GM19372 (cell line): Measurements from ENCODE around the gene CD81.
"Not testable (repeated sequence)": the region's sequence is repeated elsewhere in the genome, so short reads cannot be mapped to it uniquely, and the experiment has no call there.

Experiments used
- ATAC-seq: cut with Tn5 transposase; IDR thresholded peaks from one replicate; pipeline ENCODE4 v1.9.1; 2021; ENCODE audit warnings: mild to moderate bottlenecking, low read depth, moderate library complexity; ENCODE audit not compliant: unreplicated experiment

Gene CD81, protein sequence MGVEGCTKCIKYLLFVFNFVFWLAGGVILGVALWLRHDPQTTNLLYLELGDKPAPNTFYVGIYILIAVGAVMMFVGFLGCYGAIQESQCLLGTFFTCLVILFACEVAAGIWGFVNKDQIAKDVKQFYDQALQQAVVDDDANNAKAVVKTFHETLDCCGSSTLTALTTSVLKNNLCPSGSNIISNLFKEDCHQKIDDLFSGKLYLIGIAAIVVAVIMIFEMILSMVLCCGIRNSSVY

DNA sequence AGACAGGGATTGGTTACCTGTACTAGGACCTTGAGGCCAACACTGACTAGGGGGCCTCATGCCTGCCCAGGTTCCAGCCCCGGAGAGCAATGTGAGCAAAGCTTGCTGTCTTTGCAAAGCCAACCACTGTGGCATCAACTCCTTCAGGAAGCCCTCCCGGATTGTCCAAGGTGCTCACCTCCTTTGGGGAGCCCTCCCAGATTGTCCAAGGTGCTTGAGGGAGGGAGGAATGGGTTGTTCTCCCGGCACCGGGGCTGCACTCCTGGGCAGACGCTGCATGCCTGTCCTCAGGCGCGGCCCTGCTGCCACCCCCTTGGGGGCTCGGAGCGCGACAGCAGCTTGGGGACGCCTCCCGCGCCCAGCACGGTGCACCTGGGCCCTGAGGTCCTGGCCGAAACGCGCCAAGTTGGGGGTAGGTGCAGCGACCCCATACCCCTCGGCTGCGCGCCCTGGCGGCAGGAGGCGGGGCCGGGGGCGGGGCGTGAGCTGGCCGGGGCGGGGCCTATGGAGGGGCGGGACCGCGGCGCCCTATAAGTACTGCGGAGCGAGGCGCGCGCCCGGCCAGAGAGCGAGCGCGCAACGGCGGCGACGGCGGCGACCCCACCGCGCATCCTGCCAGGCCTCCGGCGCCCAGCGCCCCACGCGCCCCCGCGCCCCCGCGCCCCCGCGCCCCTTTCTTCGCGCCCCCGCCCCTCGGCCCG lies at the start of gene CD81:
CD81 (plus strand) TSS at position 560 of the 701 bp plus-strand sequence. CDS start 240 bp downstream, outside the sequence.
- peak; percentile 50 for ATAC-seq

DNA sequence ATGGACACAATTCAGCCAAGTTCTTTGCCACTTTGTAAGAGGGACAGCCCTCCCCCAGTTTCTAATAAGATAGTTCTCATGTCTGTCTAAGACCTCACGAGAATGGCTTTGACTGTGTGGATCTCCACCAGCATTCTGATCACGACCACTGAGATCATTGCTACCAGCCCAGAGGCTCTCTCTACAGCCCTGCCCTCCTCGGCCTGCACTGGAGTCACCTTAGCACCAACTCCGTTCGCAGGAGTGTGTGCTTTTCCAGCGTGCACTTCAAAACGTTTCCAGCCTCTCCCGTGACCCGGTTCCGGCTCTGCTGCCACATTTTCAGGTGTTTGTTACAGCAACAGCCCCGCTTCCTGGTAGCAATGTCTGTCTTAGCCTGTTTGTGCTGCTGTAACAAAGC lies 49.1 kb upstream of the CD81 start:
- no peak for ATAC-seq

DNA sequence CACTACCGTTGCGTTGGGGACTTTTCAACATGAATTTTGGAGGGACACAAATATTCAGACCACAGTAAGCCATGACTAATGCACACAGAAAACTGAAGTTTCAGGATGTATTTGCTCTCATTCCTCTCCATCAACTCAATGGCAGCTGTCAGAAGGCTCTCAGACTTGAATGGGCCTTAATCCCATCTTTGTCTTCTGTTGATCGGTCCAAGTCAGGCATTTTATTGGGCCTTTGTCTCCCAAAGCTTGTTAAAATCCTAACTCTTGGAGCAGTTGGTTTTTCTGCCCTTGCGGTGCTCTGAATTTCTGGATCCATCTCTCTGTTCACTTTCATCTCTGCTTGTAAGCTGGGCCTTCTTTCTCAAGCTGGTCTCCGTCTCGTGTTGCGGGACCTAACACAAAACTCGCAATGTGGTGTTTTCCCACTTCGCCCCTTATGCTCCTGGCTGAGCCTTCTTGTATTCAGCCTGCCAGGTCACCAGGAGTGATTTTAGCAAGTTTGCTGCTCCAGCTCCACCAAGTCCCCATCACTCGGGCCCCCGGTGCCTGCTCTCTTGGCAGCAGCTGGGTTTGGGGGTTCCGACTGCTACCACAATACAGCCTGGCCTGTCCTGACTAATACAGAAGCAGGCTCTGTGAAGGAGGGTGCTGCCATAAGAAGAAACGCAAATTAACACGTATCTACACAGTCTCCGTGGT lies 48.3 kb upstream of the CD81 start:
- no peak for ATAC-seq

DNA sequence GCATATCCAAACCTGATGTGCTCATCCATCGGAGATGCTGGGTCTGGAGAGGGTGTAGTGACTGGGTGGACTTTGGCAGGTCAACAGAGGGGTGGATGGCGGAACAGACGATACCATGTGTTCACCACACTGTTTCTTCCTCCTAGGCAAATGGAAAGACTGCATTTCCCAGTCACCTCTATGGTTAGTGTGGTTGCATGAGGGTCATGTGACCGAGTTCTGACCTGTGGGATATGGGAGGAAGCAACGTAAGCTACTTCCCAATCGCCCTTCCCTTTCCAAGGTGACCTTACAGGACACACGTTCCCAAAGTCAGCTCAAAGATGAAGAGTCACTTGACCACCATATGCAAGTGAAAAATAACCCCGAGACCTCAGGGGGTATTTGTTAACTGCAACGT lies 47.6 kb upstream of the CD81 start:
- ATAC-seq, result no peak

DNA sequence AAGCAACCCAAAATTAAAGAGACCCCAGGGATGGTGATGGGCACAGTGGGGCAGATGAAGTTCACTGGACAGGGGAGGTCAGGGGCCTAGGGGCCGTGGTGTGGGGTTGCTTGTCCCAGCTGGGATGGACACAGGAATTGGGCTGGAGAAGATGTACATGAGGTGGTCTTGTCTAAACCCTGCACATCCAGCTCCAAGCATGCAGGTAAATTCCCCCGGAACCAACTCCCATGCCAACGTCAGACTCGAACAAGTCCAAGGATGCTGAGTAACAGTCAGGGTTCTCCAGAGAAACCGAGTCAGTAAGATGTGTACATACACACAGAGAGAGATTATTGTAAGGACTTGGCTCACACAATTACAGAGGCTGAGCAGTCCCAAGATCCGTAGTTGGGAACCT lies 46.4 kb upstream of the CD81 start:
- ATAC-seq, result no peak

DNA sequence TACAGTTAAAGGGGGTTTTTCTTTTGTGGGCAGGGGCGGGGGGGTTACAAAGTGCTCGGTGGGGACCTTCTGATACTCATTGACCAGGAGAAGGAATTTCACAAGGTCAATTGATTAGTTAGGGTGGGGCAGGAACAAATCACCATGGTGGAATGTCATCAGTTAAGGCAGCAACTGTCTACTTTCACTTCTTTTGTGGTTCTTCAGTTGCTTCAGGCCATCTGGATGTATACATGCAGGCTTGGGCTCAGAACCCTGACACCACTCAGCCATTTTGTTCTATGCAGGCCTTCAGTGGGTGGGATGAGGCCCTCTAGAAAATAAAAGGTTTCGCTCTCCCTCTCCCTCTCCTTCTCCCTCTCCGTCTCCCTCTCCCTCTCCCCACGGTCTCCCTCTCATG lies 45.7 kb upstream of the CD81 start:
- no peak for ATAC-seq

DNA sequence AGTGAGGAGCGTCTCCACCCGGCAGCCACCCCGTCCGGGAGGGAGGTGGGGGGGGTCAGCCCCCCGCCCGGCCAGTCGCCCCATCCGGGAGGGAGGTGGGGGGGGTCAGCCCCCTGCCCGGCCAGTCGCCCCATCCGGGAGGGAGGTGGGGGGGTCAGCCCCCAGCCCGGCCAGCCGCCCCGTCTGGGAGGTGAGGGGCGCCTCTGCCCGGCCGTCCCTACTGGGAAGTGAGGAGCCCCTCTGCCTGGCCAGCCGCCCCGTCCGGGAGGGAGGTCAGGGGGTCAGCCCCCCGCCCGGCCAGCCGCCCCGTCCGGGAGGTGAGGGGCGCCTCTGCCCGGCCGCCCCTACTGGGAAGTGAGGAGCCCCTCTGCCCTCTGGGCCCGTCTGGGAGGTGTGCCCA lies 44.5 kb upstream of the CD81 start:
- ATAC-seq, result not testable (repeated sequence)

DNA sequence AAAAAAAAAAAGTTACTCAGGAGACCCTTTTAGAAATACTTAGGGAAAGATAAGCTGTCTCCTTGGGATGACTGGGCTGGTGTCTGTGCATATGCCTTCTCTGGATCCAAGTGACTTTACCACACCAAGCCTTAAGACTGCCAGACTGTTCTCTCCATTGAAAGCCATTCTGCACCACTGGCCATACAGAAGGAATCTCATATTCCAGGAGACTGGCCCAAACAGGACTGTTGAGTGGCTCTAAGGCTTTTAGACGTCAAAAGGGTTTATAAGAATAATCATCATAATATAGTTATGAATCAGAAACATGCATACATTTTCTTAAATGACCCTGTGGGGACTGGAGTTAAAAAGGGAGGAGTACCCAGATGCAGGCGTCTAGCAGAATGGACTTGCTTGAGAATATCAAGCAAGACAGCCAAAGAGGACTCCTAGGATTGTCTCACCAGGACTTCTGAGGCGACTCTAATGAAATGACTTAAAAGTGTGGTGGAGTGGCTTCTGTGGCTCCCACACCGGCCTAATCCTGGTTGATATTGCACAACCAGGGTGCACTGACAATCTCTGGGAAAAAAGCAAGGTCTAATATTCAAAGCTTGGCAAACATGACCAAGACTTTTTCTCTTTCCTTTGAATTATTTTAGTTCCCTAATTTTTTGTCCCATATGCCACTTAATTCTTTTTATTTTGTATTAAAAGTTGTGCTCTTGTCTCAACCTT lies 43.5 kb upstream of the CD81 start:
- not testable (repeated sequence) for ATAC-seq

DNA sequence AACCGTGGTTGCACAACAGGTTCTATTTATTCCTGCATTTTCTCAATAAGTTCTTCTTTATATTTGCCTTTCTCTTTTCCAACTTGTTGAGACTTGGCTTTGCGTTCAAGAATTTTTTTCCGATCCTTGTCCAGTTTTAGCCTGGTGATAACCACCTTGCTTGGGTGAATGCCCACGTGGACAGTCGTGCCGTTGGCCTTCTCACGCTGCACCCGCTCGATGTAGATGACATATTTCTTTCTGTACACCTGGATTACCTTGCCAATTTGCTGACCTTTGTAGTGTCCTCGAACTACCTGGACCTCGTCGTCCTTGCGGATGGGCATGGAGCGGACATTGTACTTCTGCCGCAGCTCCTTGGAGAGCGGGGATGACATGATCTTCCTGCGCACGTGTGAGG lies 41.8 kb upstream of the CD81 start:
- not testable (repeated sequence) for ATAC-seq

DNA sequence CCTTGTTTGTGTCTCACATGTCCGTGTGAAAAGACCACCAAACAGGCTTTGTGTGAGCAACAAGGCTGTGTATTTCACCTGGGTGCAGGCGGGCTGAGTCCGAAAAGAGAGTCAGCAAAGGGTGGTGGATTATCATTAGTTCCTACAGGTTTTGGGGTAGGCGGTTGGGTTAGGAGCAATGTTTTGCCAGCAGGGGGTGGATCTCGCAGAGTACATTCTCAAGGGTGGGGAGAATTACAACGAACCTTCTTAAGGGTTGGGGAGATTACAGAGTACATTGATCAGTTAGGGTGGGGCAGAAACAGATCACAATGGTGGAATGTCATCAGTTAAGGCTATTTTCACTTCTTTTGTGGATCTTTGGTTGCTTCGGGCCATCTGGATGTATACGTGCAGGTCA lies 38.4 kb upstream of the CD81 start:
- not testable (repeated sequence) for ATAC-seq

DNA sequence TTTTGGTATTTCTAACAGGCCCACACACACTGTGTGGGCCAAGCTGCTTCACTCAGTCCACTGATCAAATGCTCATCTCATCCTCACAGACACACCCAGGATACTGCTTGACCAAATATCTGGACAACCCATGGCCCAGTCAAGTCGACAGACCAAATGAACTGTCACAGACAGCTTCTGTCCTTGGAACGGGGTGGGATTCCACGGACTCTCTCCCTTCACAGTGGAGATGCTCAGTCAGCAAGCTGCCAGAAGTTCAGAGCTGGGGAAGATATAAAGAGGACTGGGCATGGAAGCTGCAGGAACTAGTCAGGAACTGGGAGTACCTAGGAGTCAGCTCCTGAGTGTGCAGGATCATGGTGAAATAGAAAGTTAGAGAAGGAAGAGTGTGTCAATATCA lies 34.6 kb upstream of the CD81 start:
- no peak for ATAC-seq

DNA sequence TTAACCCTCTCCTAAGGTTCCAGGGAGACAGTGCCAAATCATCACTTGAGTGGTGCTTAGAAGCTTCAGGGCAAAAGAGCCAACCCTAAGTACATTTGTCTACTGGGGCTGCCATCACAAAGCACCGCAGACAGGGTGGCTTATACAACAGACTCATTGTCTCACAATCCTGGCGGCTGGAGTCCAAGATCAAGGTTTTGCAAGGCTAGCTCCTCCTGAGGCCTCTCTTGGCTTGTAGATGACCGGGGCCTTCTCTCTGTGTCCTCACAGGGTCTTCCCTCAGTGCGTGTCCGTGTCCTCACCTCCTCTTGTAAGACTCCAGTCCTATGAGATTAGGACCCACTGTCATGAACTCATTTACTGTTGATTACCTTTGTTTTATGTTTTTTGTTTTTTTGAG lies 34.1 kb upstream of the CD81 start:
- ATAC-seq, result no peak

DNA sequence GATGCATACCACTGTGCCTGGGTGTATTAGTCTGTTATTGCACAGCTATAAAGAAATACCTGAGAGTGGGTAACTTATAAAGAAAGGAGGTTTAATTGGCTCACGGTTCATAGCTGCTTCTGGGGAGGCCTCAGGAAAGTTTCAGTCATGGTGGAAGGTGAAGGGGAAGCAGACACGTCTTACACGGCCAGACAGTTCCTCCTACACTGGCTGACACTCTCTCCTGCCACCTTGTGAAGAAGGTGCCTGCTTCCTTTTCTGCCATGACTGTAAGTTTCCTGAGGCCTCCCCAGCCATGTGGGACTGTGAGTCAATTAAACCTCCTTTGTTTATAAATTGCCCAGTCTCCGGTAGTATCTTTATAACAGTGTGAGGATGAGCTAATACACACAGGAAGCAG lies 33.6 kb upstream of the CD81 start:
- no peak for ATAC-seq

DNA sequence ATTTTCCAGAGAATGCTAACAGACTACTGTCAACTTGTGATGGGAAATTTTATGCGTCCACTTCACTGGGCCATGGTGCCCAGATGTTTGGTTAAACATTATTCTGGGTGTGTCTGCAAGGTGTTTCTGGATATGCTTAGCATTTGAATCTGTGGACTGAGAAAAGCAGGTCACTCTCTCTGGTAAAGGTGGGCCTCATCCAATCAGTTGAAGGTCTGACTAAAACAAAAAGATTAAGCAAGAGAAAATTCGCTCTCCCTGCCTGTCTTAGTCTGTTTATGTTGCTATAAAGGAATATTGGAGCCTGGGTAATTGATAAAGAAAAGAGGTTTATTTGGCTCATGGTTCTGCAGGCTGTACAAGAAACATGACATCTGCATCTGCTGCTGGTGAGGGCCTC lies 32.1 kb upstream of the CD81 start:
- no peak for ATAC-seq

DNA sequence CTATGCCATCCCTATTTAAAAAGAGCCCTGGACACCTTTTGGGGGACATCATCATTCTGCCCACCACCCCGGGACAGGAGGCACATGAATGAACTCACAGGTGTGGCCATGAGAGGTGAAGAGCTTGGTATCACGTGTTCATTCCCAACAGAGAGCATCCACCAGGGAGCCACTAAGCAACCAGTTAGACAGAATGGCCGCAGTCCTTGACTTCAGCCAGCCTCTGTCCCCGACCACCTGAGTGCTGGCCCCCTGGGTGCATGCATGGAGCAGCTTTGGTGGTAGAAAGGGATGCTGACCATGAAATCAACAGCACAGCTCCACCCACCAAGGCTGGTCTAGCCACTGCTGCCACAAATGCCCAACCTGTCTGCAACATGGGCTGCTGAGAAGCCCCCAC lies 31.1 kb upstream of the CD81 start:
- no peak for ATAC-seq

DNA sequence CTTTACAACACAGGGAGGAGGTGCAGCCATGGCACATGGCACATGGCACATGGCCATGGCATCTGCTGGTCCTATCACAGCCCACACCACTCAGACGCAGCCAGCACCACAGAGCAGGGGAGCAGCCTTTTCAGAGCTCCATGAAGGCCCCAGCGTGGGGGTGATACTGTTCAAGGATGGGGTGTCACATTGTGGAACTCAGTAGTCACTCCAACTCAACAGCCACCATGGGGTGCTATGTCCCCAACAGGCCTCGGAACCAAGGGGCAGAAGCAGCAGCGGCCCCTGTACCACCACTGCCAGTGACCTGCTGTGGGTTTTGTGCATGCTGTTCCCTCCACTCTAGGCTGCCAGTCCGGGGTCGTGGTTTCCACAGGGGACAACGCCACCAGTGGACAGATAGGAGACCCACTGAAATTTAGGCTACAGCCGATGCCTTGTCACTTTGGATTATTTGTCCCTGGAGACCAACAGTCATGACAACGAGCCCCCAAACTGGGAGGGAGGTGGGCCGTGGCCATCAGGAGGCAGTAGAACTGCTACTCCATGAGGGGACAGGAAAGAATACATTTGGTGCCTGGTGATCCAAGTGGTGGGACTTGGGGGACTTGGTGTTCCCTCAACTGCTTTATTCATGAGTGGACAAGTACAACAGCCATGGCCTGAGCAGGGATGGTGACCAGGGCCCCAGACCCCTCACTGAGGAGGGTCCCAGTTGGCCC lies 30.4 kb upstream of the CD81 start:
- ATAC-seq, result no peak

DNA sequence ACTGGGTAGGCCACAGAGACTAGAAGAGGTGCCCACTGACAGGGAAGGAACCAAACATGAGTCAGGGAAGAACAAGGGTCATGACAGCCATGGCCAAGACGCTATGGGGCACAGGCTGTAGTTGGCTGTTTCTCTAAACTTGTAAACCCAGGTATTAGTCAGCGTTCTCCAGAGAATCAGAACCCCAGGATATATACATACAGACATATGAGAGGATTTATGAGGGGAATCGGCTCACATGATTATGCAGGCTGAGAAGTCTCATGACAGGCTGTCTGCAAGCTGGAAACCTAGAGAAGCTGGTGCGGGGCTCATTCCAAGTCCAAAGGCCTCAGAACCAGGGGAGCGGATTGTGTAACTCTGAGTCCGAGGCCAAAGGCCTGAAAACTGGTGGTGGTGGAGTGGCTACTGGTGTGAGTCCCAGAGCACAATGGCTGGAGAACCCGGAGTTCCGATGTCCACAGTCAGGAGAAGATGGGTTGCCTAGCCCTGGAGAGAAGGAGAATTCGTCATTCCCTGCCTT lies 29.7 kb upstream of the CD81 start:
- no peak for ATAC-seq

DNA sequence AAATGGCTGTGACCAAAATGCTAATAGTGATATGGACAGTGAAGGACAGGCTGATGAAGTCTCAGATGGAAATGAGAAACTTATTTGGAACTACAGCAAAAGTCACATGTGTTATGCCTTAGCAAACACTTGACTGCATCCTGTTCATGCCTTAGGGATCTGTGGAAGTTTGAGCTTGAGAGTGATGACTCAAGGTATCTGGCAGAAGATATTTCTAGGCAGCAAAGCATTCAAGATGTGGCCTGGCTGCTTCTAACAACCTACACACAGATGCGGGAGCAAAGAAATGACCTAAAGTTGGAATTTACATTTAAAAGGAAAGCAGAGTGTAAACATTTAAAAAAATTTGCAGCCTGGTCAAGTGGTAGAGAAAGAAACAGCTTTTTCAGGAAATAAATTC lies 28.1 kb upstream of the CD81 start:
- ATAC-seq, result no peak

DNA sequence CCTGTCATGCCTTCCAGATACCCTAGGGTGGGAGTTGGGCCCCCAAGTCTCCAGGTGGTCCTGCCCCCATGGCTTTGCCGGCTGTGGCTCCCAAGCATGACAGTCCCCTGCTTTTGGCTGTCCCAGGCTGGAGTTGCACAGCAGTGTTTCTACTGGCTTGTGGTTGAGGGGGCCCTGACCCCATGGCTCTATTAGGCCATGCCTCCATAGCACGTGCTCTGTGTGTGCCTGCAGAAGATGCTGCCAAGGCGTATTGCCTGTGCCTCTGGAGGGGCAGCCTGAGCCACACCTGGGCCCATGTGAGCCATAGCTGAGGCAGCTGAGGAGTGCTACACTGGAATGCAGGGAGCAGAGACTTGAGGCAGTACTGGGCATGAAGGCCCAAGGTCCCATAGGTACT lies 25.4 kb upstream of the CD81 start:
- ATAC-seq, result no peak

DNA sequence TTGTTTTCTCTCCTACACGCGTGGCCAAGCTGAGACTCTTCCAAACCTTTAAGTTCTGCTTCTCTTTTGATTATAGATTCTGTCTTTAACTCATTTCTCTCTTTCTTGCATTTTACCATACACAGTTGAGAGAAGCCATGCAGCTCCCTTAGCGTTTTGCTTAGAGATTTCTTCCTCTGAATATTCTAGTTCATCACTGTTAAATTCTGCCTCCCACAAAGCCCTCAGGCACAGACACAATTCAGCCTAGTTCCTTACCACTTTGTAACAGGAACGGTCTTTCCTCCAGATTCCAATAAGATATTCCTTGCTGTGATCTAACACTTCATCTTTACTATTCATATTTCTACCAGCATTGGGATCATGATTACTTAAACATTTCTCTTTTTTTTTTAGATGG lies 24.7 kb upstream of the CD81 start:
- no peak for ATAC-seq
